K562 (cell line): ENCODE measurements around the gene CYB561A3. TPM values are rescaled to one million over a fixed set of nuclear protein-coding genes. Genes with fewer than 3 reads are reported as not detected.

ENCODE experiments used
- ATAC-seq: fragments of 200-7000 bp; cut with Tn5 transposase; 3 replicates; pipeline ENCODE4 v1.9.1; 2020; ENCODE audit warnings: moderate library complexity
- BruUV-seq: library from RNA; stranded (reverse); fragments of 400-500 nt; replicated peaks from 2 replicates; lab custom pipeline; 2021; lab: Mats Ljungman, UMichigan
- CTCF ChIA-PET: fragments of 300-600 bp; formaldehyde crosslinking; extraction: SDS; loops from one replicate; lab custom pipeline; 2021; ENCODE audit warnings: low intra/inter-chr PET ratio; lab: Yijun Ruan, JAX
- POLR2A ChIA-PET: fragments of 300-600, 350-650 bp; sonication (Branson Sonifier 250); formaldehyde crosslinking; extraction: SDS; loops from one replicate; lab custom pipeline; 2021; ENCODE audit warnings: antibody characterized with exemption, inconsistent platforms; lab: Yijun Ruan, JAX
- DNase-seq, 4 experiments: peaks; one replicate each; pipeline versions ENCODE4 v3.0.0 to v3.0.0-alpha.2; 2011 to 2018; ENCODE audit warnings: low spot score in 3 of 4, mixed read lengths in 3 of 4; ENCODE audit errors: extremely low read depth in 1 of 4
- FAIRE-seq: peaks from 2 replicates; lab custom pipeline; 2011; peaks lifted over from hg19 to GRCh38; lab: Jason Lieb, UNC
- H2AFZ ChIP-seq: 2 replicates; pipeline ENCODE4 v1.6.0; 2011; ENCODE audit warnings: low read depth, low read length, control low read depth, inconsistent platforms
- H3K27ac ChIP-seq: fragments of 200-600 bp; 3 replicates; pipeline ENCODE4 v1.8.0; 2011; ENCODE audit warnings: low read depth, mild to moderate bottlenecking, control low read depth, inconsistent platforms, low read length, moderate library complexity, mixed read lengths; ENCODE audit errors: extremely low read depth
- H3K27me3 ChIP-seq, 2 experiments: fragments of 300-600 bp in 1 of 2; 2 replicates in 1 of 2; 3 replicates in 1 of 2; pipeline versions ENCODE4 v1.6.0 to v1.8.0; 2011; ENCODE audit warnings: inconsistent platforms in 2 of 2, low read length in 2 of 2, mild to moderate bottlenecking in 1 of 2, mixed read lengths in 1 of 2, moderate library complexity in 1 of 2; ENCODE audit not compliant: control insufficient read depth in 2 of 2, insufficient read depth in 2 of 2
- H3K36me3 ChIP-seq: fragments of 300-600 bp; 3 replicates; pipeline ENCODE4 v1.8.0; 2011; ENCODE audit warnings: mild to moderate bottlenecking, low read length, inconsistent platforms; ENCODE audit not compliant: control insufficient read depth, insufficient read depth
- H3K4me1 ChIP-seq, 2 experiments: fragments of 200-600 bp in 1 of 2; replicated peaks in 1 of 2; 2 replicates in 1 of 2; 3 replicates in 1 of 2; pipeline versions ENCODE4 v1.5.1 to v1.8.0; 2011; ENCODE audit warnings: inconsistent platforms in 2 of 2, low read length in 2 of 2, mild to moderate bottlenecking in 1 of 2, mixed read lengths in 1 of 2, moderate library complexity in 1 of 2; ENCODE audit not compliant: control insufficient read depth in 2 of 2, insufficient read depth in 2 of 2
- H3K4me2 ChIP-seq: 2 replicates; pipeline ENCODE4 v1.6.1; 2011; ENCODE audit warnings: low read length, control low read depth, inconsistent platforms, mixed read lengths; ENCODE audit not compliant: insufficient read depth
- H3K4me3 ChIP-seq: fragments of 200-600 bp; sonication (generic), shearing (Covaris generic); 2 replicates; pipeline ENCODE4 v1.5.1; 2016; ENCODE audit warnings: control low read depth, inconsistent platforms
- H3K79me2 ChIP-seq: fragments of 200-600 bp; 3 replicates; pipeline ENCODE4 v1.8.0; 2011; ENCODE audit warnings: low read length, inconsistent platforms; ENCODE audit not compliant: control insufficient read depth, insufficient read depth
- H3K9ac ChIP-seq, 2 experiments: 2 replicates each; pipeline versions ENCODE4 v1.6.0 to v1.6.1; 2011; ENCODE audit warnings: low read depth in 2 of 2, low read length in 2 of 2, control low read depth in 1 of 2, inconsistent platforms in 1 of 2, mild to moderate bottlenecking in 1 of 2, mixed read lengths in 1 of 2; ENCODE audit not compliant: insufficient read depth in 1 of 2
- H3K9me1 ChIP-seq: one replicate; pipeline ENCODE4 v1.6.0; 2011; ENCODE audit warnings: inconsistent platforms, mild to moderate bottlenecking, low read length, moderate library complexity; ENCODE audit not compliant: control insufficient read depth, insufficient read depth
- H3K9me3 ChIP-seq: replicated peaks from 2 replicates; pipeline ENCODE4 v1.5.1; 2011; ENCODE audit warnings: low read depth, low read length, inconsistent platforms; ENCODE audit not compliant: control insufficient read depth, insufficient read depth
- H4K20me1 ChIP-seq: replicated peaks from 2 replicates; pipeline ENCODE4 v1.6.1; 2011; ENCODE audit warnings: low read length, inconsistent platforms, mixed read lengths; ENCODE audit not compliant: control insufficient read depth, insufficient read depth
- HDAC6 ChIP-seq: IDR thresholded peaks from 2 replicates; pipeline ENCODE4 v1.6.1; 2012; ENCODE audit warnings: low read depth, mild to moderate bottlenecking, control low read depth, inconsistent platforms, low read length, moderate library complexity
- TSC22D4 ChIP-seq: fragments of 450-650 bp; IDR thresholded peaks from 2 replicates; pipeline ENCODE4 v1.6.1; 2016; ENCODE audit warnings: missing genetic modification characterization, missing biosample characterization, control low read depth
- ZHX1 ChIP-seq: fragments of 150-350 bp; conservative IDR thresholded peaks from 2 replicates; pipeline ENCODE4 v1.6.1; 2014; ENCODE audit warnings: low read length
- WGBS: fragments of 100-300 bp; shearing (Covaris generic); methylation state at CpG from one replicate; pipeline ENCODE4 v1.1.6; 2016; ENCODE audit warnings: low coverage, mixed read lengths; ENCODE audit not compliant: insufficient coverage; ENCODE audit errors: missing lambda C conversion rate; 5-methylcytosine and 5-hydroxymethylcytosine counted together
- in situ Hi-C: fragments of 300-500 bp; cut with MboI; formaldehyde crosslinking; loops from 4 replicates; pipeline ENCODE4 v1.15.0; 2018; ENCODE audit warnings: inconsistent platforms, mixed read lengths
- intact Hi-C: fragments of 100-400 bp; cut with micrococcal nuclease; formaldehyde crosslinking; loops from 2 replicates; pipeline ENCODE4 v1.14.2; 2022
- polyA plus RNA-seq, 8 experiments: library from polyadenylated mRNA; depleted of rRNA in 4 of 8; stranded (reverse) in 5 of 8; unstranded in 3 of 8; fragments of >200 nt; fragmentation: Nextera tagmentation in 2 of 8; fragmentation: Illumina TruSeq in 1 of 8; extraction: Ambion mirVana in 2 of 8; extraction: Trizol in 1 of 8; gene quantifications; 2 replicates each; pipeline versions ENCODE4 v1.2.1 to v1.2.3, GENCODE V29; 2011 to 2014; ENCODE audit warnings: inconsistent platforms in 1 of 8, missing spikeins in 1 of 8
- total RNA-seq, 7 experiments: library from RNA; depleted of rRNA in 6 of 7; stranded (reverse); fragments of >200 nt in 6 of 7; fragmentation: Illumina TruSeq in 2 of 7; extraction: Trizol in 2 of 7; gene quantifications; 2 replicates each; pipeline versions ENCODE4 v1.2.1 to v1.2.3, GENCODE V29; 2011 to 2021; ENCODE audit warnings: low replicate concordance in 1 of 7

CYB561A3 gene
- total and polyA plus RNA-seq, 9 of the 15 experiments (the other 6 are each of a cell fraction or from before 2014, with no cell fraction given) = 29.2 to 78.9 (median 37.9) TPM

GRCh38 chr11:61404641-61405040, 43.0 kb upstream of the CYB561A3 start:
- in situ Hi-C loops (no loop called here), intact Hi-C loops (no loop called here)
- Histone ChIP-seq H3K9ac (no peak overlapping the region), H3K9me3 (no peaks in the 10 kb centered on the region), H3K4me1 (no peaks in the 10 kb centered on the region), H3K9me1 (no peaks in the 10 kb centered on the region), H3K27me3 (no peaks in the 10 kb centered on the region), H4K20me1 (no peaks in the 10 kb centered on the region), H3K4me3 (no peak overlapping the region), H3K36me3 (peaks cover 76% of the 10 kb centered on the region), H3K27ac (no peak overlapping the region), H2AFZ (no peak overlapping the region), H3K4me2 (no peak overlapping the region), H3K79me2 (no peaks in the 10 kb centered on the region)
- no TSS peak for BruUV-seq
- ChIA-PET POLR2A (interaction anchor here (1.8 kb wide), 1 partner anchor 13 kb away, joined by 7 read pairs; no protein-coding TSS in a partner anchor), CTCF (interaction anchor here (0.6 kb wide), 1 partner anchor 27 kb away, joined by 6 read pairs; no protein-coding TSS in a partner anchor)
- TF ChIP-seq ZHX1 (no peak), TSC22D4 (tag) (no peak), HDAC6 (no peak)
- FAIRE-seq (no peak), ATAC-seq (no peak), DNase-seq (no peak)
- 95% methylated on average over 4 of the region's 4 CpGs for WGBS
